HFFc6 (cell line): ENCODE measurements around the gene SCLY. TPM values are rescaled to one million over a fixed set of nuclear protein-coding genes. Genes with fewer than 3 reads are reported as not detected.
A peak's percentile ranks its signal among the peaks of the same experiment; 100 is the strongest.

Experiments
- DNase-seq: peaks from one replicate; pipeline ENCODE4 v3.0.0-alpha.2; 2018
- H3K27ac Mint-ChIP-seq: 2 replicates; pipeline ENCODE4 v1.8.0; 2020; ENCODE audit warnings: mild to moderate bottlenecking, mixed read lengths
- H3K27me3 Mint-ChIP-seq: 2 replicates; pipeline ENCODE4 v1.8.0; 2021; ENCODE audit warnings: mild to moderate bottlenecking, moderate library complexity, mixed read lengths; ENCODE audit not compliant: insufficient read depth
- H3K36me3 Mint-ChIP-seq: 2 replicates; pipeline ENCODE4 v1.8.0; 2021; ENCODE audit warnings: low read depth, mixed read lengths
- H3K4me1 Mint-ChIP-seq: 2 replicates; pipeline ENCODE4 v1.8.0; 2020; ENCODE audit warnings: low read depth, mixed read lengths
- H3K4me3 Mint-ChIP-seq: 2 replicates; pipeline ENCODE4 v1.8.0; 2020; ENCODE audit warnings: mild to moderate bottlenecking, moderate library complexity, mixed read lengths
- H3K9me3 Mint-ChIP-seq: 2 replicates; pipeline ENCODE4 v1.8.0; 2020; ENCODE audit warnings: mild to moderate bottlenecking, mixed read lengths
- total RNA-seq, 6 experiments: library from RNA; stranded (reverse); fragmentation: NEBNext Ultra II Directional; extraction: Animal tissue kit (Norgen Biotek cat#: 25700); gene quantifications; 2 replicates in 1 of 6; 3 replicates in 5 of 6; pipeline ENCODE4 v1.2.3, GENCODE V29; 2021
- TF ChIP-seq, protein P1 (sequence below): fragments of 200-600 bp; sonication (generic); IDR thresholded peaks from 2 replicates; pipeline ENCODE4 v1.5.0; 2021; ENCODE audit warnings: antibody characterized with exemption, mild to moderate bottlenecking

The SCLY gene
- total RNA-seq, 6 experiments from 2014 or later: 11.3 to 16.4 (median 12.3) TPM

GRCh38 chr2:238020816-238021215, 40.0 kb upstream of the SCLY start:
- peaks cover 23% of the 10 kb centered on the region for H3K4me1 Mint-ChIP-seq
- no peaks in the 10 kb centered on the region for H3K9me3 Mint-ChIP-seq
- DNase-seq: no peak
- H3K27me3 Mint-ChIP-seq: no peaks in the 10 kb centered on the region
- no peak overlapping the region for H3K4me3 Mint-ChIP-seq
- TF ChIP-seq, protein P1, sequence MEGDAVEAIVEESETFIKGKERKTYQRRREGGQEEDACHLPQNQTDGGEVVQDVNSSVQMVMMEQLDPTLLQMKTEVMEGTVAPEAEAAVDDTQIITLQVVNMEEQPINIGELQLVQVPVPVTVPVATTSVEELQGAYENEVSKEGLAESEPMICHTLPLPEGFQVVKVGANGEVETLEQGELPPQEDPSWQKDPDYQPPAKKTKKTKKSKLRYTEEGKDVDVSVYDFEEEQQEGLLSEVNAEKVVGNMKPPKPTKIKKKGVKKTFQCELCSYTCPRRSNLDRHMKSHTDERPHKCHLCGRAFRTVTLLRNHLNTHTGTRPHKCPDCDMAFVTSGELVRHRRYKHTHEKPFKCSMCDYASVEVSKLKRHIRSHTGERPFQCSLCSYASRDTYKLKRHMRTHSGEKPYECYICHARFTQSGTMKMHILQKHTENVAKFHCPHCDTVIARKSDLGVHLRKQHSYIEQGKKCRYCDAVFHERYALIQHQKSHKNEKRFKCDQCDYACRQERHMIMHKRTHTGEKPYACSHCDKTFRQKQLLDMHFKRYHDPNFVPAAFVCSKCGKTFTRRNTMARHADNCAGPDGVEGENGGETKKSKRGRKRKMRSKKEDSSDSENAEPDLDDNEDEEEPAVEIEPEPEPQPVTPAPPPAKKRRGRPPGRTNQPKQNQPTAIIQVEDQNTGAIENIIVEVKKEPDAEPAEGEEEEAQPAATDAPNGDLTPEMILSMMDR: no peak
- H3K36me3 Mint-ChIP-seq: peaks cover 20% of the 10 kb centered on the region
- no peak overlapping the region for H3K27ac Mint-ChIP-seq

- no peaks in the 10 kb centered on the region for H3K27me3 Mint-ChIP-seq
- DNase-seq: no peak
- H3K36me3 Mint-ChIP-seq: peaks cover 20% of the 10 kb centered on the region
- H3K9me3 Mint-ChIP-seq: no peaks in the 10 kb centered on the region
- no peak overlapping the region for H3K4me3 Mint-ChIP-seq
- TF ChIP-seq, protein P1: no peak
- no peak overlapping the region for H3K27ac Mint-ChIP-seq
- H3K4me1 Mint-ChIP-seq: peaks cover 26% of the 10 kb centered on the region
Observed at GRCh38 chr2:238021327-238021726, 39.5 kb upstream of the SCLY start.

- peaks cover 38% of the 10 kb centered on the region for H3K4me1 Mint-ChIP-seq
- no peak for DNase-seq
- H3K4me3 Mint-ChIP-seq: no peak overlapping the region
- H3K27ac Mint-ChIP-seq: no peak overlapping the region
- H3K36me3 Mint-ChIP-seq: peaks cover 22% of the 10 kb centered on the region
- no peaks in the 10 kb centered on the region for H3K9me3 Mint-ChIP-seq
- no peaks in the 10 kb centered on the region; the same call in 1 of the 2 replicates for H3K27me3 Mint-ChIP-seq
- TF ChIP-seq, protein P1: no peak
Observed at GRCh38 chr2:238022594-238023157, 38.1 kb upstream of the SCLY start.

- peaks cover 22% of the 10 kb centered on the region for H3K36me3 Mint-ChIP-seq
- TF ChIP-seq, protein P1: no peak
- no peaks in the 10 kb centered on the region for H3K9me3 Mint-ChIP-seq
- no peak overlapping the region for H3K27ac Mint-ChIP-seq
- no peak for DNase-seq
- H3K4me1 Mint-ChIP-seq: peaks cover 38% of the 10 kb centered on the region
- no peaks in the 10 kb centered on the region; the same call in 1 of the 2 replicates for H3K27me3 Mint-ChIP-seq
- no peak overlapping the region for H3K4me3 Mint-ChIP-seq
Observed at GRCh38 chr2:238023608-238024007, 37.2 kb upstream of the SCLY start.

GRCh38 chr2:238024986-238025385, 35.8 kb upstream of the SCLY start:
- H3K27ac Mint-ChIP-seq: no peak overlapping the region
- no peak overlapping the region for H3K4me3 Mint-ChIP-seq
- peak; percentile 12 for DNase-seq
- TF ChIP-seq, protein P1: no peak
- no peaks in the 10 kb centered on the region; the same call in 1 of the 2 replicates for H3K27me3 Mint-ChIP-seq
- peaks cover 21% of the 10 kb centered on the region for H3K36me3 Mint-ChIP-seq
- H3K9me3 Mint-ChIP-seq: no peaks in the 10 kb centered on the region
- H3K4me1 Mint-ChIP-seq: peaks cover 36% of the 10 kb centered on the region
